HEK293 (cell line): Measurements from ENCODE around the gene ABHD8.

ENCODE experiments used
- CTCF ChIA-PET: fragments of 350-600 bp; formaldehyde crosslinking; extraction: SDS; loops from one replicate; lab custom pipeline; 2021; ENCODE audit warnings: antibody characterized with exemption; lab: Yijun Ruan, JAX
- POLR2A ChIA-PET: fragments of 300-600 bp; formaldehyde crosslinking; extraction: SDS; loops from one replicate; lab custom pipeline; 2020; ENCODE audit warnings: antibody characterized with exemption, inconsistent platforms; lab: Yijun Ruan, JAX
- H3K27ac ChIP-seq: fragments of 200-500 bp; sonication (Bioruptor generic); 2 replicates; pipeline ENCODE4 v1.5.1; 2014; ENCODE audit warnings: low read depth, low read length, control low read depth, inconsistent platforms; ENCODE audit errors: extremely low read depth
- H3K36me3 ChIP-seq, 2 experiments: fragments of 200-500 bp in 1 of 2; sonication (Bioruptor generic) in 1 of 2; 1 replicate in 1 of 2; 2 replicates in 1 of 2; pipeline ENCODE4 v1.5.1; 2014 to 2017; ENCODE audit warnings: inconsistent platforms in 2 of 2, low read length in 2 of 2; ENCODE audit not compliant: control insufficient read depth in 2 of 2, insufficient read depth in 1 of 2
- H3K4me1 ChIP-seq: fragments of 200-500 bp; sonication (Bioruptor generic); 2 replicates; pipeline ENCODE4 v1.5.1; 2014; ENCODE audit warnings: mild to moderate bottlenecking, low read length, inconsistent platforms; ENCODE audit not compliant: control insufficient read depth, insufficient read depth
- H3K4me3 ChIP-seq: 2 replicates; pipeline ENCODE4 v1.5.1; 2011; ENCODE audit warnings: low read depth, mild to moderate bottlenecking, control low read depth, low read length, moderate library complexity
- H3K9me3 ChIP-seq: fragments of 200-500 bp; sonication (Bioruptor generic); 2 replicates; pipeline ENCODE4 v1.5.1; 2014; ENCODE audit warnings: low read depth, low read length, inconsistent platforms; ENCODE audit not compliant: control insufficient read depth, insufficient read depth
- BCL6B ChIP-seq: fragments of 450-650 bp; formaldehyde crosslinking; IDR thresholded peaks from 2 replicates; pipeline ENCODE4 v1.5.1; 2017; ENCODE audit warnings: missing biosample characterization, missing genetic modification characterization
- INSM2 ChIP-seq: fragments of 450-650 bp; formaldehyde crosslinking; IDR thresholded peaks from 2 replicates; pipeline ENCODE4 v1.5.1; 2016; ENCODE audit warnings: missing biosample characterization, missing genetic modification characterization
- KLF7 ChIP-seq: fragments of 450-650 bp; formaldehyde crosslinking; IDR thresholded peaks from 2 replicates; pipeline ENCODE4 v1.5.1; 2016; ENCODE audit warnings: missing biosample characterization, missing genetic modification characterization, borderline replicate concordance
- OSR2 ChIP-seq: fragments of 450-650 bp; formaldehyde crosslinking; IDR thresholded peaks from 2 replicates; pipeline ENCODE4 v1.5.1; 2016; ENCODE audit warnings: missing biosample characterization, missing genetic modification characterization
- PRDM10 ChIP-seq: fragments of 450-650 bp; formaldehyde crosslinking; IDR thresholded peaks from 2 replicates; pipeline ENCODE4 v1.5.1; 2016; ENCODE audit warnings: missing biosample characterization, missing genetic modification characterization
- SCRT1 ChIP-seq: fragments of 450-650 bp; formaldehyde crosslinking; IDR thresholded peaks from 2 replicates; pipeline ENCODE4 v1.5.1; 2016; ENCODE audit warnings: missing biosample characterization, missing genetic modification characterization, borderline replicate concordance
- WT1 ChIP-seq: fragments of 450-650 bp; formaldehyde crosslinking; IDR thresholded peaks from 2 replicates; pipeline ENCODE4 v1.5.1; 2016; ENCODE audit warnings: missing biosample characterization, missing genetic modification characterization
- ZBTB20 ChIP-seq: fragments of 450-650 bp; formaldehyde crosslinking; IDR thresholded peaks from 2 replicates; pipeline ENCODE4 v1.5.1; 2016; ENCODE audit warnings: missing biosample characterization, missing genetic modification characterization
- ZBTB48 ChIP-seq: fragments of 450-650 bp; formaldehyde crosslinking; IDR thresholded peaks from 2 replicates; pipeline ENCODE4 v1.5.1; 2016; ENCODE audit warnings: missing biosample characterization, missing genetic modification characterization
- ZIC2 ChIP-seq: fragments of 450-650 bp; formaldehyde crosslinking; IDR thresholded peaks from 2 replicates; pipeline ENCODE4 v1.5.1; 2016; ENCODE audit warnings: missing biosample characterization, missing genetic modification characterization
- ZNF138 ChIP-seq: fragments of 450-650 bp; formaldehyde crosslinking; IDR thresholded peaks from 2 replicates; pipeline ENCODE4 v1.5.1; 2016; ENCODE audit warnings: missing biosample characterization, missing genetic modification characterization, borderline replicate concordance
- ZNF223 ChIP-seq: fragments of 450-650 bp; formaldehyde crosslinking; IDR thresholded peaks from 2 replicates; pipeline ENCODE4 v1.5.1; 2016; ENCODE audit warnings: missing biosample characterization, missing genetic modification characterization
- ZNF248 ChIP-seq: fragments of 450-650 bp; formaldehyde crosslinking; IDR thresholded peaks from 2 replicates; pipeline ENCODE4 v1.5.1; 2017; ENCODE audit warnings: missing biosample characterization, missing genetic modification characterization
- ZNF292 ChIP-seq: fragments of 450-650 bp; formaldehyde crosslinking; IDR thresholded peaks from 2 replicates; pipeline ENCODE4 v1.5.1; 2016; ENCODE audit warnings: low read depth, missing biosample characterization, missing genetic modification characterization, borderline replicate concordance
- ZNF335 ChIP-seq: fragments of 450-650 bp; formaldehyde crosslinking; conservative IDR thresholded peaks from 2 replicates; pipeline ENCODE4 v1.5.1; 2016; ENCODE audit warnings: missing biosample characterization, missing genetic modification characterization
- ZNF362 ChIP-seq: fragments of 450-650 bp; formaldehyde crosslinking; IDR thresholded peaks from 2 replicates; pipeline ENCODE4 v1.5.1; 2016; ENCODE audit warnings: missing biosample characterization, missing genetic modification characterization
- ZNF518A ChIP-seq: fragments of 450-650 bp; formaldehyde crosslinking; conservative IDR thresholded peaks from 2 replicates; pipeline ENCODE4 v1.5.1; 2016; ENCODE audit warnings: low read depth, missing biosample characterization, missing genetic modification characterization
- ZNF529 ChIP-seq: fragments of 450-650 bp; formaldehyde crosslinking; IDR thresholded peaks from 2 replicates; pipeline ENCODE4 v1.5.1; 2017; ENCODE audit warnings: missing genetic modification characterization, missing biosample characterization; ENCODE audit not compliant: insufficient replicate concordance
- ZNF560 ChIP-seq: fragments of 450-650 bp; formaldehyde crosslinking; IDR thresholded peaks from 2 replicates; pipeline ENCODE4 v1.5.1; 2017; ENCODE audit warnings: missing biosample characterization, missing genetic modification characterization, borderline replicate concordance
- ZNF664 ChIP-seq: fragments of 450-650 bp; formaldehyde crosslinking; IDR thresholded peaks from 2 replicates; pipeline ENCODE4 v1.5.1; 2016; ENCODE audit warnings: missing biosample characterization, missing genetic modification characterization
- ZNF747 ChIP-seq: fragments of 450-650 bp; formaldehyde crosslinking; IDR thresholded peaks from 2 replicates; pipeline ENCODE4 v1.5.1; 2016; ENCODE audit warnings: missing biosample characterization, missing genetic modification characterization
- ZNF776 ChIP-seq: fragments of 450-650 bp; formaldehyde crosslinking; IDR thresholded peaks from 2 replicates; pipeline ENCODE4 v1.5.0; 2017; ENCODE audit warnings: missing biosample characterization, missing genetic modification characterization, borderline replicate concordance

ABHD8 gene

DNA sequence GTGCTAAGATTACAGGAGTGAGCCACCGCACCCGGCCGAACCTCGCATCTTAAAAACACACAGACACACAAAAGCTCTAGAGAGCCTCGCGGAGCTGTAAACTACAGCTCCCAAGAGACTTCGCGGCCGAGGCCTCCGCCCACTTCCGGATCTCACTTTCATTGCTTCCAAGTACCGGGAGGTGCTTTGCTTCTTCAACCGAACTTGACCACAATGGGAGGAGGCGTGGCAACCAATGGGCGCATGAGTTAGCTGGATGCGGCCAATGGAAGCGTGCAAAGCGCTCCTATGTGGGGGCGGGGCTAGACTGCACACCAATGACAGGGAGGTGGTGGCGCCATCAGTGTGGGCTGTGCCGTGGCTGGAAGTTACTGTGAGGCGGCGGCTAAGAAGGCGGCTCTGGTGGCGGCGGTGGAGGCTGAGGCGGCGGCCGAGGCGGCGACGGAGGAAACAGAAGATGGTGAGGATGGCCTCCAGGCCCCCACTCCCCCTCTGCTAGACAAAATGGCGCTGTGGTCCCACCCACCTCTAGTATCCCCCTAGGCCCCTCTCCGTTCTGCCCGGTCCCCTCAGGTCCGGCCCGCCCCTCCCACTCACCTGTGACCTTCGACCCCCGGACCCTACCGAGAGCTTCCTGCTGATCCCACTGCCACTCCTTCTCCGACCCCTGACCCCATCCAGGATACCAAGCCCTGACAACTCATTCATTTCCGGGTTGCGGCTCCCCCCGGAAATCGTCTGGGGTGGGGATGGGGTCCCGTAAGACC is 6.2 kb upstream of the ABHD8 start, which contains the start of gene DDA1 (continued):
- TF ChIP-seq ZNF518A (tag by site-specific recombination) (peak; percentile 74), ZNF664 (tag by site-specific recombination) (no peak), ZIC2 (tag by site-specific recombination) (no peak), PRDM10 (tag by site-specific recombination) (peak; percentile 27; the same call in 1 of the 2 replicates), ZNF747 (tag by site-specific recombination) (no peak)

DNA sequence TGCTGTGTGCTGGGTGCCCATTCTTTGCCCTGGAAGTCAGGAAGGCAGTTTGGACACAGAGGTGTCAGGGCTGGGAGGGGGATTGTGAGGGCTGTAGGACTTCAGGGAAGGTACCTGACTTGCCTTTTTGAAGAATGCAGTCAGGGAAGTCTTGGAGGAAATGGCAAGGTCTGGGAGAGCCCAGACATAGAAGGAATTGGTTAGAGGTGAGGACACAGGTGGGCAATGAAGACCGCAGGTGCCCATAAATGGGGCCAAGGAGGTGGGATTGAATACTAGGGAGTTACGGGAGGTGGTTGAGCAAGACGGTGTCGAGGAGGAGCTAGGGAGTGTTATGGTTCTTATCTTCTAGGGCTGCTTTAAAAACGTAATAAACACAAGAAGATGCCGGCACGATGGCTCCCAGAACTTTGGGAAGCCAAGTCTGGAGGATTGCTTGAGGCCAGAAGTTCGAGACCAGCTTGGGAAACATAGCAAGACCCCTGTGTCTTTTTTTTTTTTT is 4.7 kb upstream of the ABHD8 start:
- POLR2A ChIA-PET = interaction anchor here (0.6 to 2.9 kb wide), 3 partner anchors 20 to 112 kb away, joined by 3 to 64 read pairs (median 8); partner anchors contain the start of genes ANO8 and GTPBP3
- H3K27ac ChIP-seq = no peak overlapping the region
- peaks cover 3% of the 10 kb centered on the region for H3K4me1 ChIP-seq
- H3K36me3 ChIP-seq = peaks cover 0 to 17% of the 10 kb centered on the region in 2 experiments; a peak in 1 of 3 replicates
- H3K9me3 ChIP-seq = no peaks in the 10 kb centered on the region
- H3K4me3 ChIP-seq = no peak overlapping the region
- CTCF ChIA-PET = interaction anchor here (0.6 to 1.3 kb wide), 5 partner anchors 13 to 1051 kb away, joined by 3 to 5 read pairs (median 4); no protein-coding TSS in a partner anchor
- TF ChIP-seq BCL6B (tag by site-specific recombination) (no peak), ZNF776 (tag by site-specific recombination) (no peak), ZBTB20 (no peak), WT1 (tag by site-specific recombination) (peak; percentile 69), ZNF362 (no peak), ZBTB48 (tag by site-specific recombination) (no peak), OSR2 (no peak), SCRT1 (peak; percentile 87), ZNF223 (tag by site-specific recombination) (no peak), ZNF529 (tag by site-specific recombination) (no peak), ZNF138 (no peak), ZNF248 (no peak), ZNF560 (tag by site-specific recombination) (no peak), ZNF292 (tag by site-specific recombination) (no peak), ZNF335 (tag by site-specific recombination) (no peak), INSM2 (no peak), KLF7 (tag by site-specific recombination) (no peak)
